Stimulated activated CD4-positive, alpha-beta T cell treated with anti-CD3 and anti-CD28 coated beads, Interleukin-2, amount 100 ng/mL, for 24 hours (primary cell): ENCODE results near the gene CD248.
A peak's percentile ranks its signal among the peaks of the same experiment; 100 is the strongest.

Experiments used
- DNase-seq, 2 donors: peaks; one replicate each; pipeline ENCODE4 v3.0.0-alpha.2; 2020

Gene CD248

DNA sequence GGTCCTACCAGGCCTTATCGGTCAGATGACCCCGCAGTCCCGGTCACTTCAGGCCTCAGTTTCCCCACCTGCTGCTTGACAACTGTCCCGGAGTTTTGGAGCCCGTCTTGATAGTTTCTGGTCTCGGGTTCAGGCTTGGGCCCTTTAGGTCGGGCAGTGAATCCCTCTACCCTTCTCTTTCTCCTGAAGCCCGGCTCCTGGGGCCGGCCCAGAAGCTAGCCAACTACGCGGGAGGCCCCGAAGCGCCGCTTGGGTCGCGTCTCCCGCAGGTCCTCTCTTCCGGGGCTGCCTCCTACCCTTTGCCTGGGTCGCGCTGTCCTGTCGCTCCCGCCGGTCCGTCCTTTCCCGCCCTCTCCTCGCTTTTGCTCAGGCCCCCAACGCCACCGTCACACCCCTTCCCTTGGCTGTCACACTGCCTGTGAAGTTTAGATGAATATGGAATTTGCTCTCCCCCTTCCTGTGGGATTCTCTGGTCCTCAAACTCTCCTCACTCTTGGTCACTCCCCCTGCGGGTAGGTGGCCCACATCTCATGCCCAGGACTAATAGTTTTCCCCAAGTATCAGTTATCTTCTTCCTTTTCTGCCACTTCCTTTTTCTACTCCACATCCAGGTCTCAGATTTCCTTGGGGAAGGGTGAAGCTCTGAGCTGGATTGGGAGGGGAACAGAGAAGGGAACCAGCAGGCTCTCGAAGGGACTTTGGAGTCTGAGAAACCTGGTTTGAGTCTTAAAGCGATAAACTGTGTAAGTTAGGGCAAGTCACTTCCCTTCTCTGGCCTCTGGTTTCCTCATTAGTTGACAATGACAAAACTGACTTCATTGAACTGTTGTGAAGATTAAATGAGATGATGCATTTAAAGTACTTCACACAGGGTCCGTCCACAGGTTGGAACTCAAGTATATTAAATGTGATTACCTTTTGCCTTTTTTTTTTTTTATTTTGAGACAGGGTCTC is 47.6 kb downstream of the CD248 start:
- peak in 1 of 2 donors; percentile 34 for DNase-seq

DNA sequence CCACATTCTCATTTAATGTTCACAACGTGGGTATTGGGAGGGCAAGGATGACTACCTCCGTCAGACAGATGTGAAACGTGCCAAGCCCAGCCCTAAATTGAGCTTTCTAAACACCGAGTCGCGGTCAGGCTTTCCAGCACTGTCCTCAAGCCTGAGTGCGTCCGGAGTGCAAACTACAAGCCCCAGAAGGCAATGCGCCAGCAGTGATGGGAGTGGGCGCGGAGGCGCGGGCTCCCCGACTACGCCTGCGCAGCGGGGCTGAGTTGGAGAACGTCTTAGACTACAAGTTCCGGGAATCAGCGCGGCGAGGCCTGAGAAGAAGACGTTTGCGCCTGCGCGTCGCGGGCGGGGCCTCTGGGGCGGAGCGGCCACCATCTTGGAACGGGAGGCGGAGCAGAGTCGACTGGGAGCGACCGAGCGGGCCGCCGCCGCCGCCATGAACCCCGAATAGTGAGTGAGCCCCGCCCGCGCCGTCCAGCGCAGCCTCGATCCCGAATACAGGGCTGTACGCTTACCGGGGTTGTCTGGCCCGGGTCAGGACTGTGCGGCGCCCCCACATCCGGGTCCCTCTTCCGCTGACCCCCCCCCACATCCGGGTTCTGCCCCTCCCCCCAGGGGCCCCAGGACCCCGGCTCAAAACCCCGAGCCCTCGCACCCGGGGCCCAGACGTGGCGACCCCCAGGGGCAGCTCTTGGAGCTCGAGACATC is 48.4 kb downstream of the CD248 start, which contains the start of gene RAB1B:
Gene RAB1B, plus strand, starts transcription at position 396 of the 708 bp plus-strand sequence. Its CDS starts 41 bp downstream, at position 437.
- peak; percentile 100 for DNase-seq

DNA sequence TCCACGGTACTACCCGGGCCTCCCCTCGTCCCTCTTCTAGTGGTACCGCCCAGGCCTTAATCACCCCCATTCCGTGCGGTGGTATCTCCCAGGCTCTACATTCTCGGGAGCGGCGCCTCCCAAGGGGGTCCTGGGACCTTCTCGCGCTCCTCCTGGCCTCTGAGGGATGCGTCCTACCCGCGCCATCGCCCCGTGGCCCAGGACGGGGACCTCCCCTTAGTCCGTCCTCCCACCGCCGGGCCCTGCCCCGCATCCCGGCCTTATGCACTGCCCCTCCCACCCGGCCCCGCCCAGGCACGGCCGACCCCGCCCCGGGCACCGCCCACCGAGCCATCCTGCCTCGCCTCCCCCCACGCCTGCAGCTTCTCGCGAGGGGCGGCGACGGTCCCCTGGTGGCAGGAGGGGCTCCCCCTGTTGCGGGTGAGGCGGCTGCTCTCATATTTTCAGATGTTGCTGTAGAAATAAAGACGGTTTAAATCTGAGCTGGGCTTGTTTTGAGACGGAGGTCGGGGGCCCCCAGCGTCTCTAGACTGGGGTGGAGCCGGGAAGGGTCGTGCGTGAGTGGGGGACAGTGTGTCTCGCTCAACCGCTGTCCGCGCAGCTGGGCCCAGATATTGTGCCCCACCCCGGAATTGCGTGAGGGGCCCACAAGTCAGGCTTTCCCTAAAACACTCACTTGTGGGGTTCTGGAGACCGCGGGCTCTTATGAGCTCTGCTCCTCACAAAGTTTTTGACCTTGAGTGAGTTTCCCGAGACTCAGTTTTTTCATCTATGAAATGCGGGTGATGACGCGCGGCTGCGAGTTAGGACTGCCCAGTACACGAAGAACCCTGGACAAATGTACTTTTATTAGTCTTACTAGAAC is 49.2 kb downstream of the CD248 start:
- peak; percentile 86 to 89 for DNase-seq

GRCh38 chr11:66267039-66267378 is 49.8 kb downstream of the CD248 start:
- DNase-seq, result no peak

DNA sequence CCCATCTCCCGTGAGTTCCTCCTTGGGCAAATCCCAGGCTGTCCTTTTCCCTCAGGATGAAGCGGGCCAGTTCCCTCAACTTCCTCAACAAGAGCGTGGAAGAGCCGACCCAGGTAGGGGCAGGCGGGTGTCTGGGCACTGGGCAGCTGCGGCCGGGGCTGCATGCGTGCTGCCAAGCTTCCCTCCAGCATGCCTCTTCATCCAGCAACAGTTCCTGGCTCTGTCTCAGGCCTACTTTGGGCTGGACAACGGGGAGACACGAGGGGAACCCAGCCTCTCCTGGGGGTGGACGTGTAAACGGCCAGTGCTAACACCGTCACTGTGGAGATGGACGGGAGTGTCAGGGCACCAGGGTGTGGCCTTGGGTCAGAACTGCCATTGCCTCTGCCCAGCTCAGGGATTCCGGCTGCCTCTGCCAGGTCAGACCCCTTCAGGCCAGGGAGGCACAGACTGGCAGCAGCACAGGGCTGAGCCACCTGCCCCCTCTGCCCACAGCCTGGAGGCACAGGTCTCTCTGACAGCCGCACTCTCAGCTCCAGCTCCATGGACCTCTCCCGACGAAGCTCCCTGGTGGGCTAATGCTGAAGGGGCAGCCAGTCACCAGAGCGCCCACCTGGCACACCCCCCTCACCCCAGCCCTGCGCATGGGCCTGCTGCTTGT is 50.3 kb downstream of the CD248 start:
- no peak for DNase-seq

- no peak for DNase-seq
Measured at GRCh38 chr11:66265531-66266377, 51.1 kb downstream of the CD248 start.

DNA sequence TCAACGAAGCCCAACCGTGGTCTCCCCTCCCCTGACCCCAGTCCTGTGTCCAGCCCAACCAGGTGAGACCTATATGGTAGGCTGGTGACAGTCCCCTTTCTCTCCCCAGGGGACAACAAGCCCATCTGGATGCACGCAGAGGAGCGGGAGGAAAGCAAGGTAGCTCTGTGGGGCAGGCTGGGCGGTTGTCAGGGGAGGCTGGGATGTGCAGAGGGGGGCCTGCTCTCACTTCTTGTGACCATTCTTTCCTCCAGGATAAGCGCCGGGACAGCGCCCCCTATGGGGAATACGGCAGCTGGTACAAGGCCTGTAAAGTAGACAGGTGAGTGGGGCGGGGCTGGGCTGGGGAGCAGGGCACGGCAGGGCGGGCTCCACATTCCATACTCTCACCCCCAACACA is 51.9 kb downstream of the CD248 start:
- DNase-seq, result peak; percentile 51 to 62
